Effector memory CD4-positive, alpha-beta T cell (primary cell): ENCODE data around the gene TBATA.

Experiments used
- DNase-seq, 3 donors: peaks; one replicate each; pipeline ENCODE4 v3.0.0-alpha.2; 2020
- H3K27ac ChIP-seq: 2 replicates; pipeline ENCODE4 v1.7.0; 2013; ENCODE audit warnings: mild to moderate bottlenecking, low read length, moderate library complexity; ENCODE audit not compliant: insufficient read depth, poor library complexity, severe bottlenecking
- H3K27me3 ChIP-seq: replicated peaks from 2 replicates; pipeline ENCODE4 v1.7.0; 2013; ENCODE audit warnings: mild to moderate bottlenecking, low read length; ENCODE audit not compliant: insufficient read depth, control insufficient read depth, poor library complexity, severe bottlenecking
- H3K36me3 ChIP-seq: 2 replicates; pipeline ENCODE4 v1.7.0; 2013; ENCODE audit warnings: mild to moderate bottlenecking, low read length, moderate library complexity; ENCODE audit not compliant: control insufficient read depth, insufficient read depth
- H3K4me1 ChIP-seq: 2 replicates; pipeline ENCODE4 v1.7.0; 2013; ENCODE audit warnings: low read length, mild to moderate bottlenecking; ENCODE audit not compliant: control insufficient read depth, insufficient read depth, poor library complexity, severe bottlenecking
- H3K4me3 ChIP-seq: 2 replicates; pipeline ENCODE4 v1.7.0; 2013; ENCODE audit warnings: low read length, low read depth, mild to moderate bottlenecking; ENCODE audit not compliant: insufficient read depth, poor library complexity, severe bottlenecking
- H3K9me3 ChIP-seq: 2 replicates; pipeline ENCODE4 v1.7.0; 2013; ENCODE audit warnings: mild to moderate bottlenecking, low read length, moderate library complexity; ENCODE audit not compliant: control insufficient read depth

Gene TBATA

GRCh38 chr10:70753841-70754621 lies 31.1 kb downstream of the TBATA start:
- Histone ChIP-seq H3K4me3 (no peak overlapping the region), H3K36me3 (no peaks in the 10 kb centered on the region), H3K9me3 (no peaks in the 10 kb centered on the region), H3K4me1 (no peaks in the 10 kb centered on the region), H3K27me3 (no peaks in the 10 kb centered on the region), H3K27ac (no peak overlapping the region)
- DNase-seq, result no peak

- Histone ChIP-seq H3K4me3 (no peak overlapping the region), H3K9me3 (no peaks in the 10 kb centered on the region), H3K4me1 (no peaks in the 10 kb centered on the region), H3K27me3 (no peaks in the 10 kb centered on the region), H3K36me3 (no peaks in the 10 kb centered on the region), H3K27ac (no peak overlapping the region)
- no peak for DNase-seq
Measured at GRCh38 chr10:70753026-70753663, 32.0 kb downstream of the TBATA start.

- DNase-seq, result no peak
- Histone ChIP-seq H3K27ac (no peak overlapping the region), H3K4me1 (no peaks in the 10 kb centered on the region), H3K36me3 (no peaks in the 10 kb centered on the region), H3K9me3 (no peaks in the 10 kb centered on the region), H3K27me3 (no peaks in the 10 kb centered on the region), H3K4me3 (no peak overlapping the region)
Measured at GRCh38 chr10:70752571-70752970, 32.6 kb downstream of the TBATA start.

- no peak overlapping the region for H3K4me3 ChIP-seq
- H3K27me3 ChIP-seq, result no peaks in the 10 kb centered on the region
- no peaks in the 10 kb centered on the region for H3K4me1 ChIP-seq
- no peaks in the 10 kb centered on the region for H3K9me3 ChIP-seq
- DNase-seq, result no peak
- H3K36me3 ChIP-seq, result no peaks in the 10 kb centered on the region
- no peak overlapping the region for H3K27ac ChIP-seq
Measured at GRCh38 chr10:70751991-70752390, 33.2 kb downstream of the TBATA start.

GRCh38 chr10:70751356-70751755 lies 33.8 kb downstream of the TBATA start:
- DNase-seq, result no peak
- H3K9me3 ChIP-seq, result no peaks in the 10 kb centered on the region
- no peak overlapping the region for H3K4me3 ChIP-seq
- no peaks in the 10 kb centered on the region for H3K36me3 ChIP-seq
- H3K27me3 ChIP-seq, result no peaks in the 10 kb centered on the region
- no peak overlapping the region for H3K27ac ChIP-seq
- H3K4me1 ChIP-seq, result no peaks in the 10 kb centered on the region

GRCh38 chr10:70750156-70750703 lies 34.9 kb downstream of the TBATA start:
- Histone ChIP-seq H3K36me3 (no peaks in the 10 kb centered on the region), H3K27ac (no peak overlapping the region), H3K27me3 (no peaks in the 10 kb centered on the region), H3K4me1 (no peaks in the 10 kb centered on the region), H3K9me3 (no peaks in the 10 kb centered on the region), H3K4me3 (no peak overlapping the region)
- DNase-seq, result no peak

GRCh38 chr10:70749756-70750155 lies 35.4 kb downstream of the TBATA start:
- Histone ChIP-seq H3K4me3 (no peak overlapping the region), H3K27ac (no peak overlapping the region), H3K36me3 (no peaks in the 10 kb centered on the region), H3K27me3 (no peaks in the 10 kb centered on the region), H3K9me3 (no peaks in the 10 kb centered on the region), H3K4me1 (no peaks in the 10 kb centered on the region)
- no peak for DNase-seq

GRCh38 chr10:70748801-70749573 lies 36.2 kb downstream of the TBATA start:
- Histone ChIP-seq H3K4me3 (no peak overlapping the region), H3K27me3 (no peaks in the 10 kb centered on the region), H3K9me3 (no peaks in the 10 kb centered on the region), H3K27ac (no peak overlapping the region), H3K4me1 (no peaks in the 10 kb centered on the region), H3K36me3 (no peaks in the 10 kb centered on the region)
- no peak for DNase-seq

GRCh38 chr10:70748305-70748704 lies 36.9 kb downstream of the TBATA start:
- Histone ChIP-seq H3K9me3 (no peaks in the 10 kb centered on the region), H3K4me1 (no peaks in the 10 kb centered on the region), H3K36me3 (no peaks in the 10 kb centered on the region), H3K27me3 (no peaks in the 10 kb centered on the region), H3K4me3 (no peak overlapping the region), H3K27ac (no peak overlapping the region)
- no peak for DNase-seq
